GM19023 (cell line): ENCODE data around the gene ATP1A3.
"Not testable (repeated sequence)": the region's sequence is repeated elsewhere in the genome, so short reads cannot be mapped to it uniquely, and the experiment has no call there.

Experiments used
- ATAC-seq: cut with Tn5 transposase; IDR thresholded peaks from one replicate; pipeline ENCODE4 v1.9.1; 2021; ENCODE audit warnings: mild to moderate bottlenecking, moderate library complexity; ENCODE audit not compliant: unreplicated experiment

The ATP1A3 gene

GRCh38 chr19:42012747-42013146 is 18.7 kb upstream of the ATP1A3 start:
- ATAC-seq: not testable (repeated sequence)

GRCh38 chr19:42010245-42011126 is 16.5 kb upstream of the ATP1A3 start:
- ATAC-seq: no peak

GRCh38 chr19:42006569-42006968 is 12.5 kb upstream of the ATP1A3 start:
- no peak for ATAC-seq

GRCh38 chr19:42005504-42005903 is 11.5 kb upstream of the ATP1A3 start:
- ATAC-seq: no peak

GRCh38 chr19:42003506-42004294 is 9.7 kb upstream of the ATP1A3 start:
- no peak for ATAC-seq

DNA sequence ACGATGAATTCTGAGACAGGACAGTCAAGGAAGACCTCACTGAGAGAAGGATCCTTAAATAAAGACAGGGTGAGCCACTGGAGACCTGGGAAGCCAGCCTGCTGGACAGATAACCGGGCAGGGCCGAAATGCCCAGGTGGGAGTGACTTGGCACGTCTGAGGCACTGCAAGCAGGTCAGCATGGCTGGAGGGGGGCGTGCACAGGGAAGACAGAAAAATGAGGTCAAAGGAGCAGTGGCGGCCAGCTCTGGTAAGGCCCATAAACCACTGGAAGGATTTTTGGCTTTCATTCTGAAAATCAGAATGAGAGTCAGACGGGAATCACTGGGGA is 5.8 kb upstream of the ATP1A3 start:
- ATAC-seq: no peak

DNA sequence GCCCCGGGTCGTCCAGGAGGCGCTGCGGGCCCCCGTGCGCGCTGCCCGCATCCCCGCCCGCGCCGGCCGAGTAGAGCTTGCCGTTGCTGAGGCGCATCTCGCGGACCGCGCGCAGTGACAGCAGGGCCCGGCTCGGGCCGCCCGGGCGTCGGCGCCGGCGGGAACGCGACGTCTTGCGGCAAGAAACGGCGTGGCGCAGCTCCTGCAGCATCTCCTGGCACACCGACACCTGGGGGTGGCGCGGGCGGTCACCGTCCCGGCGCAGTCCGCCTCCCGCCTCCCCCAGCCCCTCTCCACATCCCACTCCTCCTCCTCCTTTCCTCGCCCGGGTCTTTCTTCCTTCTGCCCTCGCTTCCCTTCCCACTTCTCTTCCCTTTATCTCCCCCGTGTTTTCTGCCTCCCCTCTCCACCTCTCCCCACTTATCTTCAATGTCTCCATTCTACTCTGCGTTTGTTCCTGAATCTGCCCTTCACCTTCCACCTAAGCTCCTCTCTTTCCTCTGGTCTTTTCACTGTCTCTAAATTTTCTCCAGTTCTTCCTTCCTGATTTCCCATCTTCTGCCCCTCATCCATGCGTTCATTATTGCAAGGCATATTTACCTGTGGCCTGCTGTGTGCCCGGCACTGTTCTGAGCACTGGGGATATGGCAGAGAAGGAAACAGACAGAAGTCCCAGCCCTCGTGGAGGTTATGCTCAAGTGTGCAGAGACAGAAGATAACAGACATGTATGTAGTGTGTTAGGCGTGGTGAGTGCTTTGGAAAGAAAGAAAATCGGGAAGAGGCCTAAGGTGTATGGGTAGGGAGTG is 5.2 kb upstream of the ATP1A3 start:
- no peak for ATAC-seq

DNA sequence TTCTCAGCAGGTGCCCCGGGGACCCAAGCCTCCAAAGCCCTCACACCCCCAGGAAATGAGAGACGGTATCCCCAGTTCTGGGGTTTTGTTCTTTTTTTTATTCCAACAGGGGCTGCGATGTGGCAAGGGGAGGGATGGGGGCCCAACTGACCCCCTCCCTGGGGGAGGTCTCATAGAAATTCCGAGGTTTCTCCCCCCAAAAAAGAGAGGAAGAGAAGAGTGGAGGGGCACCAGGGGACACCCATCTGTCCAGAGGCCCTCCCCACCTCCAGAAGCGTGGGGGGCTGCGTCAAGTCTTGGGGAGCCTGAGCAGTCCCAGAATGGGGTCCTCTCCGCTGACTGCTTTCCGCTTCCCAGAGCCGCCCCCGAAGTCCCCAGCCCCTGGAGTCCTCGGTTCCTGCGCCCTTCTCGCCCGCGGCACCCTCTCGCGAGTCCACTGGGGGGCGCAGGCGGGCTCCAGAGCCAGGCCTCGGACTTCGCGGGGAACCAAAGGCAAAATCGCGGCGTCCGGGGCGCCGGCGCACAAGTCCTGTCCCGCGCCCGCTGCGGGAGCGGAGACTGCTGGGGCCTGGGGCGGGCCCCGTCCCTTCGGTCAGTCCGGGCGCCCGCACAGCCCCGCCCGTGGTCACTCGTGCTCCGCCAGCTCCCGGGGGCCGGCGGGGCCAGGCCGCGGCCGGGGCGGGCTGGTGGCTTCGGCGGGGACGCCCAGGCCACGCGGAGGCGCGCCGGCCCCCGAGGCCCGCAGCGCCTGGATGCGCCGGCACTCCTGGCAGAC is 4.4 kb upstream of the ATP1A3 start:
- ATAC-seq: no peak

DNA sequence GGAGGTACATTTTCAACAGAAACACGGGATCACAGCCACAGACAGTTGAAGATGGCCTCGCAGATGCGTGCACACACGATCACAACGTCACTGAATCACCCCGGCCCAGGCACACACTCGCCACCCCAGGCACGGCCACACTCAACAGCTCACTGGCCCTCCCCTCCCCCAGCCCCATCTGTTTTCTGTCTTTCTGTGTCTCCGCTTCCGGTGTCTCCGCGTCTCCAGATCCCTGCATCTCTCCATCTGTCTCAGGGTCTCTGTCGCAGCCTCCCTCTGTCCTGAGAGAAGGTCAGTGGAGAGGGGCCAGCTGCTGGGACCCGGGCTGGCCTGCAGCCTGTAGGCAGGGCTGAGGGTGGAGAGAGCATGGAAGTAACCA is 3.8 kb upstream of the ATP1A3 start:
- no peak for ATAC-seq

DNA sequence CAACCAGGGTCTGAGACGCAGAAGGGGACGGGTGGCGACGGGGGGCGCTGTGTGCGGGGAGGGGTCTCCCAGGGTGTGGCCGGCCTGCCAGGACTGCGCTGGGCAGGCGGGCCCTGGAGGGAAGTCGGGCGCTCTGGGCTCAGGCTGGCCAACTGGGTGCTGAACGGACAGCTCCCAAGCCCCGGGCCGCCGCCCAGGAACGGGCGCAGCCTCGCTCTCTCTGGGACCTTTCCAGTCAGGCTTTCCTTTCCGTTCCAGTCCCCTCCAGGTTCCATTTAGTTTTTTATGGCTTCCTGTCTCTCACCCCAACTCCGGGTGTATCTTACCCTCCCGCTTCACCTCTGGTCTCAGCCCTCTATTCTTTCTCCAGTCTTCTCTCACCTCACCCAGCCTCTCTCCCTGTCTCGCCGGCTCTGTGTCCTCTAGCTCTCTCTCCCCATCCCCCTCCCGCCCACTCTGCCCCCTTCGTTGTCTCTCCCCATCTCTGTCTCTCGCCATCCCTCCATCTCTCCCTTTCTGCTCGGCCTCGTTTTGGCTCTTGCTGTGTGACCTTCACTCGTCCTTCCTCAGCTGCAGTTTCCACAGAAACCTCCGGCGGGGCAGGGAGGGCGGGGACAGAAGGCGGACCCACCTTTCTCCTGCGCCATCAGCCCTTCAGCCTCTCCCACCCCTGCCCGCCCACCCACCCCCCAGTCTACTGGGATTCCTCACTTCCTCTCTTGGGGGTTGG is 3.3 kb upstream of the ATP1A3 start:
- ATAC-seq: no peak

DNA sequence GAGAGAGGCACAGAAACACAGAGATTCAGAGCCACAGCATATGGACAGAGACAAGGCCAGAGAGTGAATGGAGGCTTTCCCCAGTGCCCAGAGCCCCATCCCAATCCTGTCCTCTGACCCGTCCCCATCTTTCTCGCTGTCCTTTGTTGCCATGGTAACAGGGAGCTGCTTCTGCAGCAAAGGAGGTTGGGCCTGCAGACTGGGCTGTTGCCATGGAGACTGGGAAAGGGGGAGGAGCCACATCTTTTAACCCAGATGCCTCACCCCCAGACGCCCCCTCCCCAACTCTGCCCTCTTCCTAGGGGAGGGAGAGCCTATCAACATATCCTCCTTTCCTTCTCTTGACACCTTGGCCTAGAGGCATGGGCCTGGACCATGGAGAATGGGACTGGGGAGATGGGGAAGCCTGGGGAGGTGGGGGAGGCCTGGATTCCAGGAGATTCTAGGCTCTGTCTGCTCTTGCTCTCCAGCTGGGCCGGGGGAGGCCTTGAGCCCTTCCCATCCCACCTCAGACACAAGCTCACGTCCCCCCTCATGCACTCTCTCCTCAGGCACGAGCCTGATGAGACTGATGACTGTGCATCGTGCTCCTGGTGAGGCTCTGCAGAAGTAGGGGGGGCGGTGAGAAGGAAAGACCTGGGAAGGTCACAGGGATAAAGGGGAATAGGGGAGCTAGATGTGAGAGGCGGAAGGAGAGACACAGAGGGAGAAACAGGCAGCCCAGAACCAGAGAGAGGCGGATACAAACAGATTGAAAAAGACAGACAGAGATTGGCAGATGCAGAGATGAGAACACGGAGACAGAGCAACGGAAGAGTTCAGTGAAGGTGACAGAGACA is 2.1 kb upstream of the ATP1A3 start:
- no peak for ATAC-seq

DNA sequence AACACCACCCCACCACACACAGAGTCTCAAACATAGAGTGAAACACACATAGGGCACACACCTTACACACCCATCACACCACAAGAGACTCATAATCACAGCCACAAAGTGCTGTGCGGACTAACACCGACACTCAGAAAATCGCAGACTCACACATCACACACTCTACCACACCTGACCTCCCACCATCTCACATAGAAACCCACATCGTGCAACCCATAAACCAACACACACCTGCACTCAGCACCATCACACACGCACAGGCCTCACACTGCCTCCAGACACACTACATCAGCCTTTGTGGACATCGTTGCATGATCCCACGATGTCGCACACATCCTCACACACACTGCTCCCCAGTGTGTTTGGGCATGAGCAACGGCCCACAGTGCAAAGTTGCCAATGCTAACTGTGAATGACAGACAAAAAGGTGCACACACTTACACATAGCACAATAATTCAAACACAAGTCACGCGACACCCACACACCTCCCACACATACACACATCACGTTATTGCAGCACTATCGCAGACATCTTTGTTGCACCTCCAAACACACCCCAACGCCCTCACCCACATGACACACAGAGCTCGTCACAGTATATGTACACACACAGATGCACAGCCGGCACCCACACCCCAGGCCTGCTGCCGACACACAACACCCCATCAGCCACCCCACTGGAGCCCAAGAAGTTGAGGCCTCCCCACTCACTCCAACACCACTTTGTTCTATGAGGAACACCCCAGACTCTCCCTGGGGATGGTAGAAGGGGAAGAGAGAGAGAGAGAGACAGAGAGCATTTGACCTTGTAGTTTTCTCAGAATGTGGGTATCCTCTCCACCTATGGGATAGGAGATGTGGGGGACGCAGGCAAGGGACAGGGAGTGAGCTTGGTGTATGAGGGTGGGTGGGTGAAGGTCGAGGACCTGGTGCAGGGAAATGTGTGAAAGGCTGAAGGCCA is 1.2 kb upstream of the ATP1A3 start:
- no peak for ATAC-seq

DNA sequence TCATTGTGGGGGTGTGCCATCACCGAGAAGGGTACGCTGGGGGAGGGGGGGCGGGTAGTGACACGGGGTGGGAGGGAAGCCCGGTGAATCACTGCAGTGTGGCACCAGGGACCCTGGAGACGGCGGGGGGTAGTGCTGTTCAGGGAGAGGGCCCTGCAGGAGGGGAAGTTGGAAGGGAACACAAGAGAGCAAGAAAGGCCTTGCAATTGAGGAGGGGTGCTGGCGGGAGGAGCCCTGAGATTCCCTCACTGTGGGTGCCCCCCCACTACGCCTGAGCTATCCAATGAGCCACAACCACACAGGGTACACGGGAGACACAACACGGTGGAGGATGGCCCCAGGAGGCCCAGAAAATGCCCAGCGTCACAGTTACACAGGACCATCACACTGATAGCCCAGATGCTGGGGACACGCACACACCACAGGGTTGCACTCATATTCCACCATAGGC is 516 bp upstream of the ATP1A3 start:
- ATAC-seq: no peak

DNA sequence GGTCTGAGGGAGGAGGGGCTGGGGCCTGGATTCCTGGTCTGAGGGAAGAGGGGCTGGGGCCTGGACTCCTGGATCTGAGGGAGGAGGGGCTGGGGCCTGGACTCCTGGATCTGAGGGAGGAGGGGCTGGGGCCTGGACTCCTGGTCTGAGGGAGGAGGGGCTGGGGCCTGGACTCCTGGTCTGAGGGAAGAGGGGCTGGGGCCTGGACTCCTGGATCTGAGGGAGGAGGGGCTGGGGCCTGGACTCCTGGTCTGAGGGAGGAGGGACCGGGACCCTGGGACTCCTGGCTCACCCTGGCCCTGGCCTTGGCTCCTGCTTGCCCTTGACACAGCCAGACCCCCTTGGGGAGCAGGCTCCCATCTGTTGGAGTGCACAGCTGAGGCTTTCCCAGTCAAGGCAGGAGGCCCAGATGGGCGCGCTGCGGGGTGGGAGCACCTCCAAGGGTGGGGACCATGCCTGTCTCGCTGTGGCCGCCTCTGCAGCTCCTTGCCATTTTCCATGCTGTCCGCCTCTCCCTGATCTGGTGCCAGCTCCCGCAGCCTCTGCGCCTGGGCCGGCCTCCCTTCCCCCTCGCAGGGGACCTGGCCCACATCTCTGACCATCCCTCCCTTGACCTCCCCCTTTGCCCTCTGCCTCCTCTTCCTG is 2.0 kb downstream of the ATP1A3 start:
- ATAC-seq: not testable (repeated sequence)

GRCh38 chr19:41991025-41991424 is 3.0 kb downstream of the ATP1A3 start:
- no peak for ATAC-seq

DNA sequence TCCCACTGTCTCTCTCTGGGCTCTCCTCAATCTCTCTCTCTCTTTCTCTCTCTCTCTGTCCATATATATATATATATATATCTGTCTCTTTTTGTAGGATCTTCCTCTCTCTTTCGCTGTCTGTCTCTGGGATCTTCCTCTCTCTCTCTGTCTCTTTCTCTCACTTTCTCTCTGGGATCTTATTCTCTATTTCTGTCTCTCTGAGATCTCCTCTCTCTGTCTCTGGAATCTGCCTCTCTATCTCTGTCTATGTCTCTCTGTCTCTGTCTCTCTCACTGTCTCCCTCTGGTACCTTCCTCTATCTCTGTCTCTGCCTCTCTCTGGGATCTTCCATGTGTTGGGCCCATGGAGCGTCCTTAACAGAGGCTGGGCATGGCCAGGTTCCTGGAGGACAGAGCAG is 3.4 kb downstream of the ATP1A3 start:
- no peak for ATAC-seq

DNA sequence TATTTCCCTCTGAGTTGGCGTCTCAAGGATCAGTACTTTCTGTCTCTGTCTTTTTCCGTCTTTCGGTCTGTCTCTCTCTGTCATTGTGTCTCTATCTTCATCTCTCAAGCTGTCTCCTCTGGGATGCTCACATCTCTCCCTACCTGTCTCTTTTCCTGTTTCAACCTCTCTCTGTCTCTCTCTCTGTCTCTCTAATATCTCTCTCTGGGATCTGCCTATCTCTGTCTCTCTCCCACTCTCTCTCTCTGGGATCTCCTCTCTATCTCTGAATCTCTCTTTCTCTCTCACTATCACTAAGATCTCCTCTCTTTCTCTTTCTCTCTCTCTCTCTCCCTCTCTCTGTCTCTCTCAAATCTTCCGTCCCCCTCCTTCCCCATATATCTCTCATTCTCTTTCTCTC is 4.0 kb downstream of the ATP1A3 start:
- no peak for ATAC-seq
